Chondrocyte (in vitro differentiated cells): ENCODE data around the gene SLC7A1. TPM values are rescaled to one million over a fixed set of nuclear protein-coding genes. Genes with fewer than 3 reads are reported as not detected.

Experiments
- DNase-seq: peaks from one replicate; pipeline ENCODE4 v3.0.0; 2021; ENCODE audit warnings: mixed read lengths, low spot score
- H3K27ac Mint-ChIP-seq: one replicate; pipeline ENCODE4 v1.8.0; 2021; ENCODE audit warnings: mild to moderate bottlenecking, moderate library complexity, mixed read lengths; ENCODE audit not compliant: unreplicated experiment
- H3K27me3 Mint-ChIP-seq: 2 replicates; pipeline ENCODE4 v1.8.0; 2021; ENCODE audit warnings: low read depth, mixed read lengths
- H3K36me3 Mint-ChIP-seq: 2 replicates; pipeline ENCODE4 v1.8.0; 2021; ENCODE audit warnings: low read depth, mixed read lengths
- H3K4me1 Mint-ChIP-seq: 2 replicates; pipeline ENCODE4 v1.8.0; 2021; ENCODE audit warnings: low read depth, mild to moderate bottlenecking, mixed read lengths
- H3K4me3 Mint-ChIP-seq: one replicate; pipeline ENCODE4 v1.8.0; 2021; ENCODE audit warnings: mild to moderate bottlenecking, moderate library complexity, mixed read lengths; ENCODE audit not compliant: unreplicated experiment
- H3K9me3 Mint-ChIP-seq: 2 replicates; pipeline ENCODE4 v1.8.0; 2021; ENCODE audit warnings: low read depth, mixed read lengths
- total RNA-seq: library from RNA; stranded (reverse); gene quantifications from 3 replicates; pipeline ENCODE4 v1.2.1, GENCODE V29; 2021
- TF ChIP-seq, protein P1 (sequence below): fragments of 200-600 bp; sonication (generic); IDR thresholded peaks from 2 replicates; pipeline ENCODE4 v1.5.0; 2021; ENCODE audit warnings: antibody characterized with exemption, mild to moderate bottlenecking, moderate library complexity

SLC7A1 gene
- total RNA-seq, 1 donor from 2014 or later: 111 TPM

- TF ChIP-seq, protein P1, sequence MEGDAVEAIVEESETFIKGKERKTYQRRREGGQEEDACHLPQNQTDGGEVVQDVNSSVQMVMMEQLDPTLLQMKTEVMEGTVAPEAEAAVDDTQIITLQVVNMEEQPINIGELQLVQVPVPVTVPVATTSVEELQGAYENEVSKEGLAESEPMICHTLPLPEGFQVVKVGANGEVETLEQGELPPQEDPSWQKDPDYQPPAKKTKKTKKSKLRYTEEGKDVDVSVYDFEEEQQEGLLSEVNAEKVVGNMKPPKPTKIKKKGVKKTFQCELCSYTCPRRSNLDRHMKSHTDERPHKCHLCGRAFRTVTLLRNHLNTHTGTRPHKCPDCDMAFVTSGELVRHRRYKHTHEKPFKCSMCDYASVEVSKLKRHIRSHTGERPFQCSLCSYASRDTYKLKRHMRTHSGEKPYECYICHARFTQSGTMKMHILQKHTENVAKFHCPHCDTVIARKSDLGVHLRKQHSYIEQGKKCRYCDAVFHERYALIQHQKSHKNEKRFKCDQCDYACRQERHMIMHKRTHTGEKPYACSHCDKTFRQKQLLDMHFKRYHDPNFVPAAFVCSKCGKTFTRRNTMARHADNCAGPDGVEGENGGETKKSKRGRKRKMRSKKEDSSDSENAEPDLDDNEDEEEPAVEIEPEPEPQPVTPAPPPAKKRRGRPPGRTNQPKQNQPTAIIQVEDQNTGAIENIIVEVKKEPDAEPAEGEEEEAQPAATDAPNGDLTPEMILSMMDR: no peak
- Mint-ChIP-seq H3K4me3 (no peak overlapping the region), H3K4me1 (peaks cover 50% of the 10 kb centered on the region), H3K36me3 (peaks cover 43% of the 10 kb centered on the region), H3K27me3 (no peaks in the 10 kb centered on the region), H3K27ac (peak overlapping the region; percentile 82), H3K9me3 (peaks cover 3% of the 10 kb centered on the region)
- no peak for DNase-seq
Measured at GRCh38 chr13:29523199-29523961, 72.1 kb downstream of the SLC7A1 start.

DNA sequence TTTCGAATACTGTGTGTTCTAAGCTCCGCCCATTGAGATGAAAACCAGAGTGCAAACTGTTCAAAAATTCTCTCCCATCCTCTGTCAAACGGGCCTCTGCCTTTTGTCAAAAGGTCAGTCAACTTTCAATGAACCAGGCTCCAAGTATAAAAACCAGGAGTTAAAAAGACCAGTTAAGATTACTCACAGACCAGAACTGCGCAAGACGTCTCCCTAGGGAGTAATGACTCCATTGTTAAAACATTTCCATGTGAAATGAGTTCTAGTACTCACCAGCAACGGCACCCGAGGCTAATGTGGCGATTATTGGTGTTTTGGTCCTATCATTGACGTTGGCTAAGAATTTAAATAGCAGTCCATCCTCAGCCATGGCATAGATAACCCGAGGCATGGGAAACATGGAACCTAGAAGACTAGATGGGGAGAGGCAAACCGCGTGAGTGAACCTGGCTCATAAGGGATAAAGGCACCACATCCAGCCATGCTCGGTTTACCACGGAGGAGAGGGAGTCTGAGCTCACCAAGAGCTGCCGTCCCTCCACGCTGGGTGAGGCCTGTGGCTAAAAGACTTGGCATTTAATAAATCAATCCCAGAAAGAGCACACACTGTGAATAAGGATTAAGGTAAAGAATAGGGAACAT lies 73.3 kb downstream of the SLC7A1 start:
- Mint-ChIP-seq H3K27me3 (no peaks in the 10 kb centered on the region), H3K27ac (peak overlapping the region; percentile 94), H3K9me3 (peaks cover 3% of the 10 kb centered on the region), H3K36me3 (peaks cover 47% of the 10 kb centered on the region), H3K4me3 (no peak overlapping the region), H3K4me1 (peaks cover 50% of the 10 kb centered on the region)
- TF ChIP-seq, protein P1: peak; percentile 17
- no peak for DNase-seq

GRCh38 chr13:29521336-29521735 lies 74.2 kb downstream of the SLC7A1 start:
- no peak overlapping the region for H3K4me3 Mint-ChIP-seq
- TF ChIP-seq, protein P1: no peak
- peaks cover 3% of the 10 kb centered on the region for H3K9me3 Mint-ChIP-seq
- H3K36me3 Mint-ChIP-seq: peaks cover 49% of the 10 kb centered on the region
- DNase-seq: no peak
- peak overlapping the region; percentile 94 for H3K27ac Mint-ChIP-seq
- no peaks in the 10 kb centered on the region for H3K27me3 Mint-ChIP-seq
- H3K4me1 Mint-ChIP-seq: peaks cover 50% of the 10 kb centered on the region

DNA sequence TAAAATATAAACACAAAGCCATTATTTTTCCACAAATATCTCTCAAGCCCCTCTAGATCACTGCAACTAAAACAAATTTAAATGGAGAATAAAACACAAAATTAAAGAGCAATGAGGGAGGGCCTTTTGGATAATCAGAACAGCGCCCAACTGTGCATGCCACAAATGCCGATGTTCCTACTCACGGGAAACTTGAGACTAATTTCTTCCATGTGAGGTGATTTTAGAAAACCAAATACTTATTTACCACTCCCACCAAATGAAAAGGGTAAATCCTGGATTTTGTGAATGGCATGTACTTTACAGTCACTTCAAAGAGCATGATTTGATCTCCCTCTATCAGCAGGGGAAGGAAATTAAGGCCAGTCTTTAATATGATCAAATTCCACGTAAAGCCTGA lies 74.8 kb downstream of the SLC7A1 start:
- Mint-ChIP-seq H3K27ac (peak overlapping the region; percentile 82), H3K4me3 (no peak overlapping the region)
- DNase-seq: no peak

GRCh38 chr13:29519921-29520320 lies 75.6 kb downstream of the SLC7A1 start:
- Mint-ChIP-seq H3K4me3 (no peak overlapping the region), H3K27ac (peak overlapping the region; percentile 82), H3K4me1 (peaks cover 50% of the 10 kb centered on the region), H3K27me3 (no peaks in the 10 kb centered on the region), H3K9me3 (peaks cover 3% of the 10 kb centered on the region), H3K36me3 (peaks cover 56% of the 10 kb centered on the region)
- TF ChIP-seq, protein P1: no peak
- DNase-seq: no peak

More for the DNA sequence above, 74.8 kb downstream of the SLC7A1 start:
- Mint-ChIP-seq H3K9me3 (peaks cover 3% of the 10 kb centered on the region), H3K36me3 (peaks cover 54% of the 10 kb centered on the region), H3K4me1 (peaks cover 50% of the 10 kb centered on the region), H3K27me3 (no peaks in the 10 kb centered on the region)
- TF ChIP-seq, protein P1: no peak
